Osteoblast (primary cell): ENCODE data around the gene TXK. TPM values are rescaled to one million over a fixed set of nuclear protein-coding genes. Genes with fewer than 3 reads are reported as not detected.

Experiments
- DNase-seq: peaks from one replicate; pipeline ENCODE4 v3.0.0; 2011; ENCODE audit warnings: low spot score, mixed read lengths; ENCODE audit not compliant: insufficient read length; ENCODE audit errors: missing footprints
- H2AFZ ChIP-seq: 2 replicates; pipeline ENCODE4 v1.6.0; 2011; ENCODE audit warnings: mild to moderate bottlenecking, low read length
- H3K27ac ChIP-seq: 2 replicates; pipeline ENCODE4 v1.5.1; 2011; ENCODE audit warnings: mild to moderate bottlenecking, low read depth, low read length, moderate library complexity
- H3K27me3 ChIP-seq: 2 replicates; pipeline ENCODE4 v1.6.0; 2012; ENCODE audit warnings: mild to moderate bottlenecking, control low read depth, inconsistent platforms, low read length, moderate library complexity; ENCODE audit not compliant: insufficient read depth
- H3K36me3 ChIP-seq: 2 replicates; pipeline ENCODE4 v1.5.1; 2011; ENCODE audit warnings: mild to moderate bottlenecking, low read length, control low read depth, moderate library complexity; ENCODE audit not compliant: insufficient read depth
- H3K4me1 ChIP-seq: 2 replicates; pipeline ENCODE4 v1.5.1; 2011; ENCODE audit warnings: mild to moderate bottlenecking, low read length, control low read depth, moderate library complexity; ENCODE audit not compliant: insufficient read depth
- H3K4me2 ChIP-seq: 2 replicates; pipeline ENCODE4 v1.6.0; 2011; ENCODE audit warnings: mild to moderate bottlenecking, low read length; ENCODE audit not compliant: insufficient read depth
- H3K4me3 ChIP-seq: fragments of 200-600 bp; sonication (generic); 3 replicates; pipeline ENCODE4 v1.5.1; 2012; ENCODE audit warnings: mild to moderate bottlenecking, low read length, inconsistent platforms; ENCODE audit not compliant: insufficient read depth
- H3K79me2 ChIP-seq: 2 replicates; pipeline ENCODE4 v1.6.0; 2012; ENCODE audit warnings: mild to moderate bottlenecking, low read length, control low read depth, inconsistent platforms; ENCODE audit not compliant: insufficient read depth
- H3K9me3 ChIP-seq: 2 replicates; pipeline ENCODE4 v1.5.1; 2011; ENCODE audit warnings: low read depth, low read length, control low read depth
- H4K20me1 ChIP-seq: 2 replicates; pipeline ENCODE4 v1.6.0; 2012; ENCODE audit warnings: mild to moderate bottlenecking, low read length, control low read depth; ENCODE audit not compliant: insufficient read depth
- CTCF ChIP-seq: IDR thresholded peaks from 2 replicates; pipeline ENCODE4 v1.5.1; 2011; ENCODE audit warnings: mild to moderate bottlenecking, low read depth, low read length, moderate library complexity; ENCODE audit errors: extremely low read depth
- total RNA-seq: library from RNA; depleted of rRNA; stranded (reverse); fragments of >200 nt; gene quantifications from 2 replicates; pipeline ENCODE4 v1.2.3, GENCODE V29; 2012

TXK gene
- total RNA-seq, 1 donor = 0.72 TPM

GRCh38 chr4:48127231-48127630, 6.8 kb downstream of the TXK start:
- Histone ChIP-seq H4K20me1 (no peaks in the 10 kb centered on the region), H3K9me3 (no peaks in the 10 kb centered on the region), H3K79me2 (no peaks in the 10 kb centered on the region), H3K4me1 (peaks cover 15% of the 10 kb centered on the region), H3K36me3 (no peaks in the 10 kb centered on the region), H3K4me2 (peak overlapping the region; percentile 83), H2AFZ (no peak overlapping the region), H3K27me3 (peaks cover 3% of the 10 kb centered on the region), H3K27ac (peak overlapping the region; percentile 9), H3K4me3 (peak overlapping the region; percentile 63)
- DNase-seq = no peak
- no peak for TF ChIP-seq CTCF

DNA sequence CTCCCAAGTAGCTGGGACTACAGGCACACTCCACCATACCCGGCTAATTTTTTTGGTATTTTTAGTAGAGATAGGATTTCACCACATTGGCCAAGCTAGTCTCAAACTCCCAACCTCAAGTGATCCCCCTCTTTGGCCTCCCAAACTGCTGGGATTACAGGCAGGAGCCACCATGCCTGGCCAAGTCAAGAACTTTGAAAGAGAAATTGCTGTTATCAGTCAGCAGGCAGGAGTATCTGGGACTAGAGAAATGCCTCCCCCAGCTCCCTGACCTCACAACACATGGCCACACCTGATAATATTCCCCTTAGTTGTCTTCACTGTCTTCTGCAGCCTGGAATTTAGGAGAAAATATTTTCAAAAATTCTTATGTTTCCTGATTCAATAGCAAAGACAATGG, 7.4 kb downstream of the TXK start:
- H4K20me1 ChIP-seq = no peaks in the 10 kb centered on the region
- H3K4me1 ChIP-seq = peaks cover 15% of the 10 kb centered on the region
- no peaks in the 10 kb centered on the region for H3K79me2 ChIP-seq
- no peak overlapping the region for H2AFZ ChIP-seq
- no peaks in the 10 kb centered on the region for H3K9me3 ChIP-seq
- no peak overlapping the region for H3K4me3 ChIP-seq
- no peak overlapping the region for H3K4me2 ChIP-seq
- TF ChIP-seq CTCF = no peak
- no peak overlapping the region for H3K27ac ChIP-seq
- peaks cover 3% of the 10 kb centered on the region for H3K27me3 ChIP-seq
- no peaks in the 10 kb centered on the region for H3K36me3 ChIP-seq
- DNase-seq = no peak

DNA sequence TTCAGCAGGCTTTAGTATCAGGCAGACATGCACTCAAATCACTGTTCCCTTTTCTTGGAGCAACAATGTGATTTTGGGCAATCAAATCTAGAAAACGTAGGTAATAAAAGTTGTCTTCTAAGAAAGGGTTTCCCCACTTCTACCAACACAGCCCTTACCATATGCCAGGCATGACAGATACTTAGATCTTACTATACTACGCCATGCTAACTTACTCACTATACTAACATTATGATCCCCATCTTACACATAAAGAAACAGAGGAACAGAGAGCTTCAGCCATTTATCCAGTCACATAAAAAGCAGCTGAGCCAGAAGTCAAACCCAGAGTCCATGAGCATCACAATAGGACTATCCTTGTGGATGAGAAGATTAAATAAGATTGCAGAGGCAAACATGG, 9.2 kb downstream of the TXK start:
- Histone ChIP-seq H3K4me3 (no peak overlapping the region), H3K27me3 (peaks cover 3% of the 10 kb centered on the region), H3K27ac (no peak overlapping the region), H3K36me3 (no peaks in the 10 kb centered on the region), H3K9me3 (no peaks in the 10 kb centered on the region), H4K20me1 (no peaks in the 10 kb centered on the region), H2AFZ (no peak overlapping the region), H3K79me2 (no peaks in the 10 kb centered on the region), H3K4me1 (peaks cover 15% of the 10 kb centered on the region), H3K4me2 (no peak overlapping the region)
- TF ChIP-seq CTCF = no peak
- DNase-seq = no peak

- peaks cover 10% of the 10 kb centered on the region for H3K27me3 ChIP-seq
- H3K9me3 ChIP-seq = no peaks in the 10 kb centered on the region
- no peaks in the 10 kb centered on the region for H3K36me3 ChIP-seq
- DNase-seq = no peak
- no peak overlapping the region for H3K4me3 ChIP-seq
- no peaks in the 10 kb centered on the region for H3K79me2 ChIP-seq
- H2AFZ ChIP-seq = no peak overlapping the region
- no peak overlapping the region for H3K4me2 ChIP-seq
- TF ChIP-seq CTCF = no peak
- no peak overlapping the region for H3K27ac ChIP-seq
- H3K4me1 ChIP-seq = peaks cover 7% of the 10 kb centered on the region
- no peaks in the 10 kb centered on the region for H4K20me1 ChIP-seq
Observed at GRCh38 chr4:48122756-48123155, 11.3 kb downstream of the TXK start.
